Measurements from ENCODE around the gene SLC12A8. TPM values are rescaled to one million over a fixed set of nuclear protein-coding genes. Genes with fewer than 3 reads are reported as not detected.

Gene SLC12A8
- total and polyA plus RNA-seq, 2 donors (not counting 1 experiment from before 2014, with no cell fraction given): 0.57 to 1.1 TPM

- Mint-ChIP-seq H3K27ac (peak overlapping the region; percentile 59), H3K4me3 (peak overlapping the region; percentile 81), H3K27me3 (no peaks in the 10 kb centered on the region), H3K9me3 (ENCODE audit: insufficient read depth) (peaks cover 2% of the 10 kb centered on the region), H3K4me1 (peaks cover 34% of the 10 kb centered on the region)
- peaks cover 27 to 34% of the 10 kb centered on the region in 2 donors for H3K4me1 ChIP-seq (ENCODE audit: control insufficient read depth in 2 of 2, insufficient read depth in 2 of 2, low read length in 2 of 2)
- ATAC-seq (ENCODE audit: low read depth) (peak; percentile 77), DNase-seq (peak; percentile 36)
- ChIA-PET CTCF (interaction anchor here (0.5 to 1.5 kb wide), 5 partner anchors 13 to 67 kb away, joined by 3 read pairs; no protein-coding TSS in a partner anchor), POLR2A (interaction anchor here (0.6 kb wide), 1 partner anchor 74 kb away, joined by 9 read pairs; no protein-coding TSS in a partner anchor)
- peaks cover 0 to 6% (median 5%) of the 10 kb centered on the region in 3 donors for H3K9me3 ChIP-seq (ENCODE audit: control extremely low read depth in 1 of 3, control insufficient read depth in 2 of 3, insufficient read depth in 1 of 3, low read length in 2 of 3)
- no peaks in the 10 kb centered on the region for H3K79me2 ChIP-seq (ENCODE audit: control insufficient read depth, insufficient read depth, low read length)
- no peaks in the 10 kb centered on the region for H3K36me3 ChIP-seq (replicated peaks in 1 of 2; ENCODE audit: control extremely low read depth in 1 of 2, control insufficient read depth in 1 of 2, extremely low read depth in 1 of 2, insufficient read depth in 2 of 2, low read length in 1 of 2)
- peak overlapping the region; percentile 48 for H3K9ac ChIP-seq (ENCODE audit: low read length)
- H3K4me3 ChIP-seq (ENCODE audit: control extremely low read depth in 1 of 5, extremely low read depth in 1 of 5, insufficient read depth in 1 of 5, low read depth in 2 of 5, low read length in 4 of 5): peak overlapping the region in 3 of 5 experiments; percentile 8 to 44 (median 38)
- peak overlapping the region in 1 of 2 donors; percentile 8 for H3K27ac ChIP-seq (ENCODE audit: low read length in 2 of 2)
- peak overlapping the region; percentile 57 for H3K4me2 ChIP-seq (replicated peaks; ENCODE audit: low read depth, low read length, poor library complexity, severe bottlenecking)
- peak overlapping the region; percentile 50 for H2AFZ ChIP-seq (ENCODE audit: insufficient read depth, low read depth, low read length, poor library complexity, severe bottlenecking)
- WGBS (ENCODE audit: insufficient coverage): 69% methylated on average over 3 of the region's 11 CpGs
- no peaks in the 10 kb centered on the region for H4K20me1 ChIP-seq (ENCODE audit: control insufficient read depth, insufficient read depth, low read length, poor library complexity, severe bottlenecking)
- TF ChIP-seq EZH2 (IDR thresholded peaks at IDR 0.05; ENCODE audit: borderline replicate concordance, insufficient read depth, low read depth, low read length, poor library complexity, severe bottlenecking): no peak
- TF ChIP-seq, protein P1, sequence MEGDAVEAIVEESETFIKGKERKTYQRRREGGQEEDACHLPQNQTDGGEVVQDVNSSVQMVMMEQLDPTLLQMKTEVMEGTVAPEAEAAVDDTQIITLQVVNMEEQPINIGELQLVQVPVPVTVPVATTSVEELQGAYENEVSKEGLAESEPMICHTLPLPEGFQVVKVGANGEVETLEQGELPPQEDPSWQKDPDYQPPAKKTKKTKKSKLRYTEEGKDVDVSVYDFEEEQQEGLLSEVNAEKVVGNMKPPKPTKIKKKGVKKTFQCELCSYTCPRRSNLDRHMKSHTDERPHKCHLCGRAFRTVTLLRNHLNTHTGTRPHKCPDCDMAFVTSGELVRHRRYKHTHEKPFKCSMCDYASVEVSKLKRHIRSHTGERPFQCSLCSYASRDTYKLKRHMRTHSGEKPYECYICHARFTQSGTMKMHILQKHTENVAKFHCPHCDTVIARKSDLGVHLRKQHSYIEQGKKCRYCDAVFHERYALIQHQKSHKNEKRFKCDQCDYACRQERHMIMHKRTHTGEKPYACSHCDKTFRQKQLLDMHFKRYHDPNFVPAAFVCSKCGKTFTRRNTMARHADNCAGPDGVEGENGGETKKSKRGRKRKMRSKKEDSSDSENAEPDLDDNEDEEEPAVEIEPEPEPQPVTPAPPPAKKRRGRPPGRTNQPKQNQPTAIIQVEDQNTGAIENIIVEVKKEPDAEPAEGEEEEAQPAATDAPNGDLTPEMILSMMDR (IDR thresholded peaks at IDR 0.05): no peak
- no peaks in the 10 kb centered on the region for H3K27me3 ChIP-seq (replicated peaks in 1 of 4; ENCODE audit: control extremely low read depth in 1 of 4, control insufficient read depth in 3 of 4, insufficient read depth in 4 of 4, low read length in 3 of 4)
- intact Hi-C loops (cut with micrococcal nuclease): no loop called here
These were observed 92.7 kb downstream of the SLC12A8 start for GRCh38 chr3:125119752-125120378.

DNA sequence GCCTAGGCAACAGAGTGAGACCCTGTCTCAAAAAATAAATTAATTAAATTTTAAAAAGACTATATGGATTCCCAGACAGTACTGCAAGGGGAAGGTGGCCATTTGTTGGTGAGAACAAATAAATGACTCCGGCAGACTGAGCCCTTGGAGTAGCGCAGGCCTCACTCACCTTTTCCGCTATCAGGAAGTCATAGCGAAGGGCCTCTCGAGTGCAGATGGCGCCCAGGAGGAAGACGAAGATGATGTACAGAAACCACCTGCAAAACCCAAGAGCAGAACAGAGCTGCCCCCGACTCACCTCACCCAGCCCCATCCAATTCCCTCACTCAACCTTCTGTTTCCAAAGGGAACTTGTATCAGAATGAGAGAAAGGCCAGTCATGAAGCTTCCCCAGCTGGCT lies 93.9 kb downstream of the SLC12A8 start:
- Histone ChIP-seq H3K4me3 (ENCODE audit: control extremely low read depth in 1 of 5, extremely low read depth in 1 of 5, insufficient read depth in 1 of 5, low read depth in 2 of 5, low read length in 4 of 5) (no peak overlapping the region), H3K9ac (ENCODE audit: low read length) (no peak overlapping the region), H3K4me1 (ENCODE audit: control insufficient read depth in 2 of 2, insufficient read depth in 2 of 2, low read length in 2 of 2) (peaks cover 27 to 34% of the 10 kb centered on the region in 2 donors), H4K20me1 (ENCODE audit: control insufficient read depth, insufficient read depth, low read length, poor library complexity, severe bottlenecking) (no peaks in the 10 kb centered on the region), H2AFZ (ENCODE audit: insufficient read depth, low read depth, low read length, poor library complexity, severe bottlenecking) (no peak overlapping the region), H3K79me2 (ENCODE audit: control insufficient read depth, insufficient read depth, low read length) (no peaks in the 10 kb centered on the region), H3K27ac (ENCODE audit: low read length in 2 of 2) (no peak overlapping the region), H3K4me2 (replicated peaks; ENCODE audit: low read depth, low read length, poor library complexity, severe bottlenecking) (no peak overlapping the region), H3K9me3 (ENCODE audit: control extremely low read depth in 1 of 3, control insufficient read depth in 2 of 3, insufficient read depth in 1 of 3, low read length in 2 of 3) (peaks cover 0 to 2% (median 0%) of the 10 kb centered on the region in 3 donors), H3K36me3 (replicated peaks in 1 of 2; ENCODE audit: control extremely low read depth in 1 of 2, control insufficient read depth in 1 of 2, extremely low read depth in 1 of 2, insufficient read depth in 2 of 2, low read length in 1 of 2) (no peaks in the 10 kb centered on the region), H3K27me3 (replicated peaks in 1 of 4; ENCODE audit: control extremely low read depth in 1 of 4, control insufficient read depth in 3 of 4, insufficient read depth in 4 of 4, low read length in 3 of 4) (no peaks in the 10 kb centered on the region)
- WGBS (ENCODE audit: insufficient coverage): 88% methylated on average over 8 of the region's 8 CpGs
- Mint-ChIP-seq H3K27me3 (no peaks in the 10 kb centered on the region), H3K4me3 (no peak overlapping the region), H3K4me1 (peaks cover 34% of the 10 kb centered on the region), H3K9me3 (ENCODE audit: insufficient read depth) (peaks cover 2% of the 10 kb centered on the region), H3K27ac (no peak overlapping the region)
- no peak for TF ChIP-seq EZH2 (IDR thresholded peaks at IDR 0.05; ENCODE audit: borderline replicate concordance, insufficient read depth, low read depth, low read length, poor library complexity, severe bottlenecking)
- TF ChIP-seq, protein P1 (IDR thresholded peaks at IDR 0.05): no peak
- DNase-seq (no peak), ATAC-seq (ENCODE audit: low read depth) (no peak)
- intact Hi-C loops (cut with micrococcal nuclease): no loop called here
- ChIA-PET POLR2A (no interaction called here), CTCF (no interaction called here)

All from B cell (primary cell).